Epithelial cell of proximal tubule (primary cell): Measurements from ENCODE around the gene DNAJB8. TPM values are rescaled to one million over a fixed set of nuclear protein-coding genes. Genes with fewer than 3 reads are reported as not detected.

Source experiments
- DNase-seq: peaks from one replicate; pipeline ENCODE4 v3.0.0-alpha.2; 2011; ENCODE audit warnings: low read depth
- H3K4me3 ChIP-seq: 2 replicates; pipeline ENCODE4 v1.5.1; 2011; ENCODE audit warnings: low read depth, mild to moderate bottlenecking, low read length
- CTCF ChIP-seq: conservative IDR thresholded peaks from 2 replicates; pipeline ENCODE4 v1.5.1; 2012; ENCODE audit warnings: low read depth, mild to moderate bottlenecking, low read length
- total RNA-seq: library from RNA; depleted of rRNA; stranded (reverse); fragments of >200 nt; gene quantifications from 2 replicates; pipeline ENCODE4 v1.2.3, GENCODE V29; 2015

The DNAJB8 gene
- total RNA-seq, 1 donor from 2014 or later: not detected

DNA sequence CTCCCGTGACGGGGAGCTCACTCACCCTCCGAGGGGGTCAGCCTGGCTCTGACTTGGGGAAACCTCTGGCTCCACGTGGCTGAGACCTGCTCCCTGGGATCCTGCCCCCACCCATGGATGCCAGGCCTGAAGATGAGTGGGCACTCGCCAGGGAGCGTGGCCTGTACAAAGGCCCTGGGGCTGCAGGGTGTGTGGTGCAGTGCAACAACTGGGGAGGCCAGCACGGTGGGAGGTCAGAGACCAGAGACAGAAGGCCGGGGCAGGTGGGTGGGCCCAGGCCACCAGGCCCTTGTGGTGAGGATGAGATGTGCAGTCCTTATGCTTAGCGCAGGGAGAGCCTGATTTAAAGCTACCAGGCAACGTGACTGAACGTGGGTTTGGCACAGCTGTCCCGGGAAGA is 5.0 kb downstream of the DNAJB8 start:
- no peak for TF ChIP-seq CTCF
- H3K4me3 ChIP-seq: no peak overlapping the region
- no peak for DNase-seq

GRCh38 chr3:128459461-128459820 is 7.2 kb downstream of the DNAJB8 start:
- TF ChIP-seq CTCF: no peak
- DNase-seq: no peak
- no peak overlapping the region for H3K4me3 ChIP-seq

GRCh38 chr3:128458746-128459460 is 7.8 kb downstream of the DNAJB8 start:
- TF ChIP-seq CTCF: no peak
- no peak overlapping the region for H3K4me3 ChIP-seq
- no peak for DNase-seq

DNA sequence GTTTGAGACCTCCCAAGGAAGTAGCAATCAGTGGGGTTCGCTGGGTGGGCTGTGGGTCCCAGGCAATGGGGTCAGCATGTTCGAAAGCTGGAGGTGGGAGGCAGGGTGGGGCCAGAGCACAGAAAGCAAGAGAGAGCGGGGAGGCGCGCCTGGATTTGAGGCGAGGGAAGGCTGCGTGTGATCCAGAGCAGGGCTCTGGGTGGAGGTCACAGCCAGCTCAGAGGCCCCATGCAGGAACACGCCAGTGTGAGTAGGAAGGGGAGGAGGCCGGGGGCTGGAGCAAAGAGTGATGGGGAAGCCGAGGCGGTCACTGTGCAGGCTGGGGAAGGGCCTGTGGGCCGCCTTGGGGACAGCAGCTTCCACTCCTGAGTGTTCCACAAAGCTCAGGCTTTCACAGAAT is 8.8 kb downstream of the DNAJB8 start:
- no peak for TF ChIP-seq CTCF
- DNase-seq: no peak
- no peak overlapping the region for H3K4me3 ChIP-seq

GRCh38 chr3:128456776-128457715 is 9.6 kb downstream of the DNAJB8 start:
- no peak overlapping the region for H3K4me3 ChIP-seq
- DNase-seq: no peak
- no peak for TF ChIP-seq CTCF

- TF ChIP-seq CTCF: no peak
- no peak overlapping the region for H3K4me3 ChIP-seq
- DNase-seq: no peak
Measured at GRCh38 chr3:128455786-128456748, 10.6 kb downstream of the DNAJB8 start.
